T-helper 2 cell treated with Interferon-gamma antibody and Interleukin-4, amounts not matched to agents 100 ng/mL and 5 ng/mL, for 36 hours (primary cell): Measurements from ENCODE around the gene LZTS2. TPM values are rescaled to one million over a fixed set of nuclear protein-coding genes. Genes with fewer than 3 reads are reported as not detected.

Experiments used
- intact Hi-C: fragments of 100-400 bp; cut with micrococcal nuclease; formaldehyde crosslinking; loops from one replicate; pipeline ENCODE4 v1.15.1; 2023
- total RNA-seq: library from RNA; stranded (reverse); gene quantifications from 2 replicates; pipeline ENCODE4 v1.2.3, GENCODE V29; 2022

LZTS2 gene
- total RNA-seq, 1 donor from 2014 or later: 15.9 TPM

DNA sequence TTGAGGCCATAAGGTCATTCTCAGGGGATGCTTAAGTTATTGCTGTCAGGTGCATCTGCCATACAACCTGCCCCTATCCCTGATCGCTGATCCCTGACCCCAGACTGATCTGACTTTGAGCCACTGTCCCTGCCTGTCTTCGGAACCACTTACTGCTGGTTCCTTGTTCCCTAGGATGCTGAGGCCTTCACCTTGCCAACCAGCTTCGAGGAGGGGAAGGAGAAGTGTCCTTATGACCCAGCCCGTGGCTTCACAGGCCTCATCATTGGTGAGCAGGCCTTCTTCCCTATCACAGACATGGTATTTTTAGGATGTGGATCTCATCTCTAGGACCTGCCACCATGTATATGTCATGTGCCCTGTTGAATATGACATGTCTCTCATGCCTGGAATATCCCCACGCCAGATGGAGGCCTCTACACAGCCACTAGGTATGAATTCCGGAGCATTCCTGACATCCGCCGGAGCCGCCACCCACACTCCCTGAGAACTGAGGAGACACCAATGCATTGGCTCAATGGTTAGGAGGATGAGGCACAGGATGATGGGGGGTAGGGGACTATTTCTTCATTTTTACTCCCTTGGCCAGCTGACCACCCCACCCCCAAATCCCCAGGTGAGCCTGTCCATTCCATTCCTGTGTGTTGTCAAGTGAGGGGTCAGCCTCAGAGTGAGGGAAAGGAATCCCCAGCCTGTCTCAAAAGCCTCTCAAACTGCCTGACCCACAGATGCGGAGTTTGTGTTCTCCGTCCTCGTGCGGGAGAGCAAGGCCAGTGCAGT lies 21.3 kb upstream of the LZTS2 start:
- intact Hi-C loops: no loop called here

DNA sequence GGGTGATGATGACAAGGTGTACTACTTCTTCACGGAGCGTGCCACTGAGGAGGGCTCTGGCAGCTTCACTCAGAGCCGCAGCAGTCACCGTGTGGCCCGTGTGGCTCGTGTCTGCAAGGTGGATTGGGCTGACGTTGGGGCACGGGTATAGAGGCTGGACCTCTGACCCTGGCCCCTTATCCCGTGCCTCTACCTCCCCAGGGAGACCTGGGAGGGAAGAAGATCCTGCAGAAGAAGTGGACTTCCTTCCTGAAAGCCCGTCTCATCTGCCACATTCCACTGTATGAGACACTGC lies 20.8 kb upstream of the LZTS2 start:
- intact Hi-C loops: no loop called here

DNA sequence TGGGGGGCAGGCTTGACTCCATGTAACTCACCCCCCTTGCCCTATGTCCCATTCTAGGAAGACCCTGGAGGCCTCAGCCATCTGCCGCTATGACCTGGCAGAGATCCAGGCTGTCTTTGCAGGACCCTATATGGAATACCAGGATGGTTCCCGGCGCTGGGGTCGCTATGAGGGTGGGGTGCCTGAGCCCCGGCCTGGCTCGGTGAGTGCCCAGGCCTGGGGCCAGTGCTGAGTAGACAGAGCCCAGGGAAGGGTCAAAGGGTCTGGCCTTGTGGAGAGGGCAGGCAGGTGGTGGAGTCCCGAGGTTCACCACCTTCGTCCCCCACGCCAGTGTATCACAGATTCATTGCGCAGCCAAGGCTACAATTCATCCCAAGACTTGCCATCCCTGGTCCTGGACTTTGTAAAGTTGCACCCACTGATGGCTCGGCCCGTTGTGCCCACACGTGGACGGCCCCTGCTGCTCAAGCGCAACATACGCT lies 19.8 kb upstream of the LZTS2 start:
- intact Hi-C loops: no loop called here

DNA sequence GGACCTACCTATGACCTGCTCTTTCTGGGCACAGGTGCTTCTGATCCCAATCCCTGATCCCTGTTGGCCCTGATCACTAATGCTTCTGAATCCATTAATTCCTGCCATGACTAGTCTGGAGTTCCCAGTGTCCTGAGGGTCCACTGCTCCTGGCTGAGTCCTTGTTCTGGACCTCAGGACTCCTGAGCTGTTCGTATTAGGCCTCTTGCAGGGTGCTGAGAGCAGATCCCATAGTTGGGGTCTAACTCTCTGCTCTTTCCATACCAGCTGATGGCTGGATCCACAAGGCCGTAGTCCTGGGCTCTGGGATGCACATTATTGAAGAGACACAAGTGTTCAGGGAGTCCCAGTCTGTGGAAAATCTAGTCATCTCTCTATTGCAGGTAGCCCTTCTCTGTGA lies 19.3 kb upstream of the LZTS2 start:
- intact Hi-C loops: no loop called here

DNA sequence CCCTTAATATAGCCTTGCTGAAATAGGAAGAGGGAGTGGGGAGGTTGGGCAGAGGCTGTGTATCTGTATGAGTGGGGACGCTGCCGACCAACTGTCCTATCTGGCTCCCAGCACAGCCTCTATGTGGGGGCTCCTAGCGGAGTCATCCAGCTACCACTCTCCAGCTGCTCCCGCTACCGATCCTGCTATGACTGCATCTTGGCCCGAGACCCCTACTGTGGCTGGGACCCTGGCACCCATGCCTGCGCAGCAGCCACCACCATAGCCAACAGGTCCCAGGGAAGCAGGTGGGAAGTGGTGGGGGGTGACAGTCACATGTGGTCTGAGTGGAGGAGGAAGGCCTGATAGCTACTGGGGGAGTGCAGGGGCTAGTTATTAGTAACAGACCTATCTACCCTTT lies 18.9 kb upstream of the LZTS2 start:
- intact Hi-C loops: no loop called here

DNA sequence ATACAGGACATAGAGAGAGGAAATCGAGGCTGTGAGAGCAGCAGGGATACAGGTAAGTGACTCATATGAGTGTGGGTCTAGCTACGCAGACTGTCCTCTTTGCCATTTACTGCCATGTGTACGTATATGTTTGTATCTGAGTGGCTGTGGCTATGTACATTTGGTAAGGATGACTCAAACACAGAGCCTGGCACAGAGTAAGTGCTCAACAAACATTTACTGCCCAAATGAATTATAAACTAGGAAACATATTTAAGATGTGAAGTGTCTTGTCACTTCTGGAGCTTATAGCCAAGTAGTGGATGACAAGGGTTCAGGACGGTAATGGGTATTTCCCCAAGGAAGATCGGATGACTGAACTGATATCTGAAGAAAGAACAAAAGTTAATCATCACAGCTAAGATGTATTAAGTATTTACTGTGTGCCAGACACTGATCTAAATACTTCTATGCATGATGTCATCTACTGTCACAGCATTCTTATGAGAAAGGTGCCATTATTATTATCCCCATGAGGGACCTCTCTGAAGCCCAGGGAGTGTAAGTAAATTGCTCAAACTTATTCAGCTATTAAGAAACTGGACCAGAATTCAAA lies 18.3 kb upstream of the LZTS2 start:
- intact Hi-C loops: no loop called here

DNA sequence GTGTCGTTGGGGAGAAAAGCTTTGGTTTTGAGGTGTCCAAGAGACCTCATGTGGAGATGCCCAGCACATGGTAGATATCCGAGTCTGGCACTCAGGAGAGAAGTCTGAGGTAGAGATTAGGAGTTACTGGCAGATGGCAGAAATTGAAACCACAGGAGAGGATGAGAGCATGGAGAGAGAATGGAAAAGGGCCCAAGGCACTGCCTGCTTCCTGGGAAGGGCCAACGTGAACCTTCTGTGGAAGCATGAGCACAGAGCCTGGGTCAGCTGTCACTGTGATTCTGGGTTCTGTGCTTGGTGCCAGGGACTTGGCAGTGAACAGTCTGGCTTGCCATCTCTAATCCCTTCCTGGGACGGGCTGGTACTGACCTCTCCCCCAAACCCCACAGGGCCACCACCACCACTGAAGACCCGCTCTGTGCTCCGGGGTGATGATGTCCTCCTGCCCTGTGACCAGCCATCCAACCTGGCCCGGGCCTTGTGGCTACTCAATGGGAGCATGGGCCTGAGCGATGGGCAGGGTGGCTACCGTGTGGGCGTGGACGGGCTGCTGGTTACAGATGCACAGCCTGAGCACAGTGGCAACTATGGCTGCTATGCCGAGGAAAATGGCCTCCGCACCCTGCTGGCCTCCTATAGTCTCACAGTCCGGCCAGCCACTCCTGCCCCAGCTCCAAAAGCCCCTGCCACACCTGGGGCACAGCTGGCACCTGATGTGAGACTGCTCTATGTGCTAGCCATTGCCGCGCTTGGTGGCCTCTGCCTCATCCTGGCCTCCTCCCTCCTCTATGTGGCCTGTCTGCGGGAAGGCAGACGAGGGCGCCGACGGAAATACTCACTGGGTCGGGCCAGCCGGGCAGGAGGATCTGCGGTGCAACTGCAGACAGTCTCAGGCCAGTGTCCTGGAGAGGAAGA lies 16.4 kb upstream of the LZTS2 start:
- intact Hi-C loops: no loop called here

DNA sequence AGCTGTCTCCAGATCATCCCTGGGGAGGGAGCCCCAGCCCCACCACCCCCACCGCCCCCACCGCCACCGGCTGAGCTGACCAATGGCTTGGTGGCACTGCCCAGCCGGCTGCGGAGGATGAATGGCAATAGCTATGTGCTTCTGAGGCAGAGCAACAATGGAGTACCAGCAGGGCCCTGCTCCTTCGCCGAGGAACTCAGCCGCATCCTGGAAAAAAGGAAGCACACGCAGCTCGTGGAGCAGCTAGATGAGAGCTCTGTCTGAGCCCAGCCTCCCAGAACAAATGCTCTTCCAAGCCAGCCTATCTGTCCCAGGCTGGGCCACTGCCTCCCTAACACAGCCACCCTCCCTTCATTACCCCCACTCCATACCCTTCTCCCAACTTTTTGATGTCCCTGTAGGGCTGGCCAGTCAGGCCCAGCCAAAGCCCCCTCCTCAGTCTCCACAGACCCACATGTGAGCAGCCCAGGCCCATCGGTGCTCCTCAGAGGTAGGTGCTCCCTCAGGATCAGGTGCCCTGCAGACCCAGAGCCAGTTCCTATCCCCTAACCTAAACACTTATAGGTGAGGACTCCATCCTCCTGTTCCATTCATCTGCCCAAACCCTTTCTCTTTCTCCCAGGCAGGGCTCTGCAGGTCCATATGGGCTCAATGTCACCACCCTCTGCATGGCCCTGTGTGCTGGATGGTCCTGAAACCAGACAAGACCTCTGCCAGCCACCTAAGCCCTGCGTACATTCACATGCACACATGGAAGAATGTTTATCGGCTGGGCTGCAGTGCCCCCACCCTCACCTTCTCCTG lies 15.5 kb upstream of the LZTS2 start:
- intact Hi-C loops: no loop called here

DNA sequence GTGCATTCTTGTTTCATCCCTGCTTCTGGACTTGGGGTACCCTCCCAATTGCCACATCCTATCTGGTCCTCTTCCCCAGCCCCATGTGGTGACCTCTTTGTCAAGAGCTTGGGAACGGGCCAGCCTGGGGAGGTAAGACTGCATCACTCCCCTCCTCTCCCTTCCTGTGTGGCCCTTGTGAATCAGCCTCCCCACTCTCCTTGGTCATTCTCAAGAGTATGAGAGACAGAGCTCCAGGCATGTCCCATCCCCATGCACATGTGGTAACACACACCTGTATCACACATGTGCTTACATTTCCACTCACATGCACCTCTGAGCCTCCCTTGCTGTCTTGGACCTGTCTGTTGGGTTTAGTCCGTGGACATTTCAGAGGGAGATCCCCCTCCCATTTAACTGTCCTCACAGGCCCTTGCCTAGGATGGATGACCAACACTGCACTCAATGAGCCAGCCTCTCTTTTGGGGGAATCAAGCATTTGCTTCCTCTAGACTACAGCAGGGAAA lies 14.9 kb upstream of the LZTS2 start:
- intact Hi-C loops: no loop called here

DNA sequence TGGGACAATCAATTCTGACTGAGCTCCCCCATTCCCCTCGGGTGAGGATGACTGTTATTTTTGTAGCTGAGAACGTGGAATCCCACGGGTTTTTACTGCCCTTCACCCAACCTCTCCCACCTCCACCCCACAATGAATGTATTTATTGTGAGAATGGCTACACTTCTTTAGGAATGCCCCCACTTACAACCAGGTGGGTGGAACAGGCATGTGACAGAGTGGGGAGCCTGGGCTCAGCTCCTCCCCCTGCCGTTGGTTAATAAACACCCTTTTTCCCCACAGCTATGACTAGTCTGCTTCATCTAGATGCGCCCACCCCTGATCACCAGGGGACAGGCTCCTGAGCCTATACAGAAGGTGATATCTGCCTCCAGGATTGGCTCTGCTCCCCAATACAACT lies 14.3 kb upstream of the LZTS2 start:
- intact Hi-C loops: no loop called here

DNA sequence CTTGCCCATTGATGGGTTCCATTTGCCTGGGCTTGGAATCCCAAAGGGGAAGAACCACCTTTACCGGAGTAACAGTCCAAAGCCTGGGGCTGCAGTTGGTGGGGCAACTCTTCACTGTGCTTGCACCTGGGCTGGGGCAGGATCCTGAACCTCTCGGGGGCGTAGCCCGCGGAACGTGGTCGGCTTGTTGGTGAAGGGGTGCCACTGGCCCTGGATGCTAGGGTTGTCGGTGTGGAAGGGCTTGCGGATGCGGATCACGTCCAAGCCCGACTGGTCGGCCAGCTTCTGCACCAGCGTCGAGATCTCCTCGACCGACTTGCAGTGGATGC lies 13.0 kb upstream of the LZTS2 start:
- intact Hi-C loops: loop anchor here (2.0 kb wide), 2 partner anchors 16 to 74 kb away; partner anchors contain the start of gene SLF2

DNA sequence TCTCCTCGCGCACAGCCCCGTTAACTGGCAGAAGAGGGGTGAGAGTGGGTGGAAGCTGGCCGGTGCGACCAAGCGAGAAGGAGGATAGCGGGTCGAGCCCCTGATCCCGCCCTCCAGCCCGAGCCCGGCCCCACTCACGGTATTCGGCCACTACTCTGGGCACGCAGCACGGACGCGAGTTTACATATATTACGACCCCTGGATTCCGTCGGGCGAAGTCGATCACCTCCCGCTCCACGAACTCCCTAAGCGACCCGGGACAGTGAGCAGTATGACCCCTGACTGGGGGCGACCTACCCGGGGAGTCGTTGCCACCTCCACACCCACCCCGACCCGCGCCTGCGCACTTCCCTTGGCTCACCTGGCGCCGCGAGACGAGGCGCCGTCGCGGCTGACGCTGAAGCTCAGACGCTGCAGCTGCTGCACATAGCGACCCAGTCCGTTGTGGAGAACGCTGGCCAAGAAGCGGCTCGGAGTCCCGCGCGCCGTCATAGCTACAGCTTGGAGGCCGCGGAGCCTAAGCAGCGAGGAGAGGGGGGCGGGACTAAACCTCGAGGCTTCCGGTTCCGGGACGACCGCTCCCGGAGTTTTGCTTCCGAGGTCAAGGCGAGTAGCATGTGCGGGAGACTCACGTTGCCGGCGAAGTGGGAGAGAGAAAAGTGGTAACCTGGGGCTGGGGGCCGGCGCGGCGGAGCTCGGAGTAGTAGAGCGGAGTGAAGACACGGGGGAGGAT lies 12.5 kb upstream of the LZTS2 start, which contains the start of the genes MRPL43 and TWNK:
Gene MRPL43 (minus strand): TSS at position 546 of the 733 bp plus-strand sequence. CDS start 54 bp downstream, at position 492.
Gene TWNK (plus strand): TSS at position 592 of the 733 bp plus-strand sequence. CDS start 668 bp downstream, outside the sequence.
- intact Hi-C loops: loop anchor here (1.0 to 2.0 kb wide), 3 partner anchors 16 to 452 kb away; partner anchors contain the start of genes HIF1AN and SLF2

DNA sequence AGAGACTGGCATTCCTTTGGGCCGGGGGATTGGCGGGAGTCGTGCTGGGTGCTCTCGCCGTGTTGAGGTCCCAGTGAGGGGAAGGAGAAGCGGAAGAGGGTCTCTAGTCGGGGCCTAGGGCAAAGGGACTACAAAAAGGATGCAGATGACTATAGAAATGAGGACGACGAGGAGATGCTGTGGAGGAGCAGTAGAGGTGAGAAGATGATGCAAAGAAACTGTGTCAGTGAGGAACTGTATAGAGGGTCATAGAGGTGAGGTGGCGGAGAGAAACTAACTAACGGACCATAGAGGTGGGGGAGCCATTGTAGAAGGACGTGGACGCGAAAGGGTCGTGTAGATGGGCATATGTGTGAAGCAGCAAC lies 11.9 kb upstream of the LZTS2 start:
- intact Hi-C loops: loop anchor here (1.0 to 2.0 kb wide), 3 partner anchors 17 to 452 kb away; partner anchors contain the start of genes HIF1AN and SLF2

DNA sequence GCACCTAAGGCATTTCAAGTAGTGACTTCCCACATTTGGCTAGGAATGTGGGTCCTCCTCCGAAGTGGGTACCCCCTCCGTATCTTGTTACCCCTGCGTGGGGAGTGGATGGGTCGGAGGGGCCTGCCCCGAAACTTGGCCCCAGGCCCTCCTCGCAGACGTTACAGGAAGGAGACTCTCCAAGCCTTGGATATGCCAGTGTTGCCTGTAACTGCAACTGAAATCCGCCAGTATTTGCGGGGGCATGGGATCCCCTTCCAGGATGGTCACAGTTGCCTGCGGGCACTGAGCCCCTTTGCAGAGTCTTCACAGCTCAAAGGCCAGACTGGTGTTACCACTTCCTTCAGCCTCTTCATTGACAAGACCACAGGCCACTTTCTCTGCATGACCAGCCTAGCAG lies 11.4 kb upstream of the LZTS2 start:
- intact Hi-C loops: no loop called here

DNA sequence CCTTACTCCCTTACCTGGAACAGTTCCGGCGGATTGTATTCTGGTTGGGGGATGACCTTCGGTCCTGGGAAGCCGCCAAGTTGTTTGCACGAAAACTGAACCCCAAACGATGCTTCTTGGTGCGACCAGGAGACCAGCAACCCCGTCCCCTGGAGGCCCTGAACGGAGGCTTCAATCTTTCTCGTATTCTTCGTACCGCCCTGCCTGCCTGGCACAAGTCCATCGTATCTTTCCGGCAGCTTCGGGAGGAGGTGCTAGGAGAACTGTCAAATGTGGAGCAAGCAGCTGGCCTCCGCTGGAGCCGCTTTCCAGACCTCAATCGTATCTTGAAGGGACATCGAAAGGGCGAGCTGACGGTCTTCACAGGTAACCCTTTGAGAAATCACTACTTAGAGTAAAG lies 10.5 kb upstream of the LZTS2 start:
- intact Hi-C loops: no loop called here

DNA sequence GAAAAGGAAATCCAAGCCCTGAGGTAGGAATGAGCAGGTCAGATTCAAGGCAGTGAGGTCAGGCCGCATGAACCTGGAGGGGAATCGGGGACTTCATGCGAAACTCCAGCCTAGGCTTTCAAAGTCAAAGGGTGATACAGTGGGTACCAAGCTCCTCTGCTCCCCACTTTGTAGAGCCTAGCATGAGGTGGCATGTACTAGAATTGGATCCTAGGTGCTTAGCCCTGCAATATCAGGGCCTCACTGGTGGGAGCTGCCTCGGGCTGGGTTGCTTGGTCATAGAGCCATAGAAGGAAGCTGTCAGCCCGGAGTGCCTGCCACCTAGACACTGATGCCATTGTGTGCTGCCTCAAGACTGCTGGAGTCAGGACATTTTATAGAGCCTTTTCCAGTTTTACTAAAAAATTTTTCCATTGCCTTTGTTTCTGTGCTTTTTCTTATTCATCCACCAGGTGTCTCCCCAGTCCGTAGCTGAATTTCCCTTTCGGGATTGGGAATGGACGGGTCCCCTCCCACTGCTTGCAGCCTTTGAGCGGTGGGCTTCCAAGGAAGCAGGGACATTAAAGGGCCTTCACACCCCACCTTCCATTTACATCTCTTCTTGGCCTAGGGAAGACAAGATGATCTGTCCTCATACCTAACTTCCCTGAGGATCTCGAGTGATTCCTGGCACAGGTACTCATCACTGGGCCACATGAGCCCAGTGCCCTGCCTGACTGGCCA lies 5.5 kb upstream of the LZTS2 start:
- intact Hi-C loops: no loop called here

DNA sequence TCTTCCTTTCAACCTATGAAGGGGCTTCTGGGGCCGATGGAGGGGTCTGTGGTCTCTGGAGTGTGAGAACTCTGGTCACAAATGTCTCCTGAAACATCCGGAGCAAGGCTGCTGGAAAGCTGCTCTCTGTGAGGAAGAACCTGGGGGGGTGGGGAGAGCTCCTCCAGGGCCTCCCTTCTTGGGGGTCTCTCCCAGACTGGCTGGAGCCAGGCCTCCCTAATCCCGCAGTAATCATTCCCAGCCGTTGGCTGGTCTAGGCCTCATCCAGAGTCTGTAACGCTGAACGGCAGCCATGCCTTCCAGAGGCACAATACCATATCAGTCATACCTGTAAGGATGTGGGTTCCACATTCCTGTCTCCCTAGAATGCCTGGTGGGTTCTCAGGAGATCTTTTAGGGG lies 4.4 kb upstream of the LZTS2 start:
- intact Hi-C loops: no loop called here

DNA sequence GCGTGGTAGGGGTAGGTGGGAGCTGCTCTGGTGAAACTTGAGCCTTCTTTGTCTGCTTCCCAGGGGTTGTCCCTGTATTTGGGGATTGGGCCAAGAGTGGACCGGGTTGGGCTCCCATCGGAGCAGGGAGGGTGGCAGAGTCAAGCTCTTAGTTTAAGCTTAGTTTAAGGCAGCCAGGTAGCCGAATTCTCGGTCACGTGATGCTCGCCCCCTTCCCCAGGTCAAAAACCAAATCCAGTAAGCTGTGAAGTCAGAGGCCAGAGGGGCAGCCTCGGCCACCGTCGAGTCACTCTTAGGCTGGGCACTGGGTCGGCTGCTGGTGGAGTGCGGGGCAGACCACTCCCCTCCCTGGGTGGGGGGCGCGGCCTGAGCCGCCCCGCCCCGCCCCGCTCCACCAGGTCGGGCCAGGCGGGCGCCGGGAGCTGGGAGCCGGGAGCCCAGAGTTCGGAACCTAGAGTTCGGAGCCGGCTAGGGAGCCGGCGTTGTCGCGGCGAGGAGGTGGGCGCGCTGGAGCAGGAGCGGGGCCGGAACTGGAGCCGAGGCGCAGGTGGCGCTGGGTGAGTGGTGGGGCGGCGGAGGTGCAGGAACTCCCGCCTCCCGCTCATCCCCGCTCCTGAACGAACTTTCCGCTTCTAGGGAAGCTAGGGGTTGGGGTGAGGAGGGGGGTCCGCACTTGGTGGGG lies 2.8 kb upstream of the LZTS2 start:
- intact Hi-C loops: loop anchor here (1.0 kb wide), 2 partner anchors 63 to 84 kb away; no protein-coding TSS in a partner anchor
